Astrocyte (in vitro differentiated cells and primary cell): Measurements from ENCODE around the gene OPA3. TPM values are rescaled to one million over a fixed set of nuclear protein-coding genes. Genes with fewer than 3 reads are reported as not detected.

Experiments
- DNase-seq: peaks from one replicate; pipeline ENCODE4 v3.0.0-alpha.2; 2010; ENCODE audit warnings: low read depth
- FAIRE-seq: peaks from 2 replicates; lab custom pipeline; 2011; peaks lifted over from hg19 to GRCh38; lab: Jason Lieb, UNC
- H2AFZ ChIP-seq: 2 replicates; pipeline ENCODE4 v1.6.0; 2012; ENCODE audit warnings: low read depth, low read length, inconsistent platforms
- H3K27ac ChIP-seq: 2 replicates; pipeline ENCODE4 v1.5.1; 2011; ENCODE audit warnings: low read depth, low read length, inconsistent platforms
- H3K27me3 ChIP-seq: 2 replicates; pipeline ENCODE4 v1.6.0; 2011; ENCODE audit warnings: low read length, inconsistent platforms; ENCODE audit not compliant: insufficient read depth
- H3K36me3 ChIP-seq: 2 replicates; pipeline ENCODE4 v1.5.1; 2011; ENCODE audit warnings: low read length, inconsistent platforms; ENCODE audit not compliant: insufficient read depth
- H3K4me1 ChIP-seq: 2 replicates; pipeline ENCODE4 v1.5.1; 2011; ENCODE audit warnings: low read length, inconsistent platforms; ENCODE audit not compliant: insufficient read depth
- H3K4me2 ChIP-seq: 2 replicates; pipeline ENCODE4 v1.6.0; 2012; ENCODE audit warnings: low read length, inconsistent platforms
- H3K4me3 ChIP-seq: 2 replicates; pipeline ENCODE4 v1.5.1; 2011; ENCODE audit warnings: low read depth, mild to moderate bottlenecking, low read length, inconsistent platforms; ENCODE audit not compliant: insufficient read depth
- H3K79me2 ChIP-seq: 2 replicates; pipeline ENCODE4 v1.6.0; 2012; ENCODE audit warnings: mild to moderate bottlenecking, low read length, inconsistent platforms; ENCODE audit not compliant: insufficient read depth
- H3K9ac ChIP-seq: 2 replicates; pipeline ENCODE4 v1.6.0; 2012; ENCODE audit warnings: mild to moderate bottlenecking, low read length, inconsistent platforms
- H3K9me3 ChIP-seq: 2 replicates; pipeline ENCODE4 v1.5.1; 2012; ENCODE audit warnings: low read depth, mild to moderate bottlenecking, low read length, inconsistent platforms; ENCODE audit not compliant: insufficient read depth
- H4K20me1 ChIP-seq: 2 replicates; pipeline ENCODE4 v1.6.0; 2012; ENCODE audit warnings: low read length, inconsistent platforms; ENCODE audit not compliant: insufficient read depth
- H3K27ac Mint-ChIP-seq: one replicate; pipeline ENCODE4 v1.8.0; 2021; ENCODE audit warnings: mild to moderate bottlenecking, mixed read lengths; ENCODE audit not compliant: unreplicated experiment
- H3K27me3 Mint-ChIP-seq: one replicate; pipeline ENCODE4 v1.8.0; 2021; ENCODE audit warnings: low read depth, mixed read lengths; ENCODE audit not compliant: unreplicated experiment
- H3K36me3 Mint-ChIP-seq: one replicate; pipeline ENCODE4 v1.8.0; 2021; ENCODE audit warnings: low read depth, mixed read lengths; ENCODE audit not compliant: unreplicated experiment
- H3K4me1 Mint-ChIP-seq: one replicate; pipeline ENCODE4 v1.8.0; 2021; ENCODE audit warnings: low read depth, mixed read lengths; ENCODE audit not compliant: unreplicated experiment
- H3K4me3 Mint-ChIP-seq: one replicate; pipeline ENCODE4 v1.8.0; 2021; ENCODE audit warnings: mild to moderate bottlenecking, moderate library complexity, mixed read lengths; ENCODE audit not compliant: unreplicated experiment
- H3K9me3 Mint-ChIP-seq: one replicate; pipeline ENCODE4 v1.8.0; 2021; ENCODE audit warnings: mild to moderate bottlenecking, mixed read lengths; ENCODE audit not compliant: unreplicated experiment
- EZH2 ChIP-seq: IDR thresholded peaks from 2 replicates; pipeline ENCODE4 v1.6.1; 2012; ENCODE audit warnings: mild to moderate bottlenecking, low read length, inconsistent platforms; ENCODE audit not compliant: insufficient read depth
- total RNA-seq: library from RNA; stranded (reverse); gene quantifications from 2 replicates; pipeline ENCODE4 v1.2.1, GENCODE V29; 2021
- TF ChIP-seq, protein P1 (sequence below): IDR thresholded peaks from 2 replicates; pipeline ENCODE4 v1.5.1; 2011; ENCODE audit warnings: low read depth, mild to moderate bottlenecking, inconsistent platforms, low read length, moderate library complexity; ENCODE audit not compliant: insufficient read depth

Gene OPA3
- total RNA-seq, 1 donor from 2014 or later: 12.8 TPM

- H3K4me1 ChIP-seq: peaks cover 23% of the 10 kb centered on the region
- FAIRE-seq (no peak), DNase-seq (no peak)
- peaks cover 1% of the 10 kb centered on the region for H4K20me1 ChIP-seq
- Mint-ChIP-seq H3K4me1 (peaks cover 22% of the 10 kb centered on the region), H3K36me3 (no peaks in the 10 kb centered on the region), H3K9me3 (no peaks in the 10 kb centered on the region), H3K4me3 (no peak overlapping the region), H3K27me3 (no peaks in the 10 kb centered on the region), H3K27ac (peak overlapping the region; percentile 12)
- no peaks in the 10 kb centered on the region for H3K27me3 ChIP-seq
- H3K9ac ChIP-seq: no peak overlapping the region
- TF ChIP-seq EZH2: no peak
- TF ChIP-seq, protein P1, sequence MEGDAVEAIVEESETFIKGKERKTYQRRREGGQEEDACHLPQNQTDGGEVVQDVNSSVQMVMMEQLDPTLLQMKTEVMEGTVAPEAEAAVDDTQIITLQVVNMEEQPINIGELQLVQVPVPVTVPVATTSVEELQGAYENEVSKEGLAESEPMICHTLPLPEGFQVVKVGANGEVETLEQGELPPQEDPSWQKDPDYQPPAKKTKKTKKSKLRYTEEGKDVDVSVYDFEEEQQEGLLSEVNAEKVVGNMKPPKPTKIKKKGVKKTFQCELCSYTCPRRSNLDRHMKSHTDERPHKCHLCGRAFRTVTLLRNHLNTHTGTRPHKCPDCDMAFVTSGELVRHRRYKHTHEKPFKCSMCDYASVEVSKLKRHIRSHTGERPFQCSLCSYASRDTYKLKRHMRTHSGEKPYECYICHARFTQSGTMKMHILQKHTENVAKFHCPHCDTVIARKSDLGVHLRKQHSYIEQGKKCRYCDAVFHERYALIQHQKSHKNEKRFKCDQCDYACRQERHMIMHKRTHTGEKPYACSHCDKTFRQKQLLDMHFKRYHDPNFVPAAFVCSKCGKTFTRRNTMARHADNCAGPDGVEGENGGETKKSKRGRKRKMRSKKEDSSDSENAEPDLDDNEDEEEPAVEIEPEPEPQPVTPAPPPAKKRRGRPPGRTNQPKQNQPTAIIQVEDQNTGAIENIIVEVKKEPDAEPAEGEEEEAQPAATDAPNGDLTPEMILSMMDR: no peak
- no peaks in the 10 kb centered on the region for H3K9me3 ChIP-seq
- no peak overlapping the region for H3K4me2 ChIP-seq
- H3K79me2 ChIP-seq: peaks cover 35% of the 10 kb centered on the region
- no peaks in the 10 kb centered on the region for H3K36me3 ChIP-seq
- H3K27ac ChIP-seq: no peak overlapping the region
- no peak overlapping the region for H2AFZ ChIP-seq
- H3K4me3 ChIP-seq: no peak overlapping the region
These were observed 9.4 kb downstream of the OPA3 start for GRCh38 chr19:45575216-45575615.

- Histone ChIP-seq H3K4me1 (peaks cover 23% of the 10 kb centered on the region), H3K27me3 (no peaks in the 10 kb centered on the region), H3K9me3 (no peaks in the 10 kb centered on the region), H3K9ac (no peak overlapping the region), H4K20me1 (peaks cover 8% of the 10 kb centered on the region), H3K36me3 (no peaks in the 10 kb centered on the region), H3K4me2 (no peak overlapping the region), H3K27ac (no peak overlapping the region), H2AFZ (no peak overlapping the region), H3K79me2 (peaks cover 35% of the 10 kb centered on the region), H3K4me3 (no peak overlapping the region)
- Mint-ChIP-seq H3K27ac (peak overlapping the region; percentile 53), H3K4me3 (no peak overlapping the region), H3K36me3 (no peaks in the 10 kb centered on the region), H3K9me3 (no peaks in the 10 kb centered on the region), H3K27me3 (no peaks in the 10 kb centered on the region), H3K4me1 (peaks cover 22% of the 10 kb centered on the region)
- FAIRE-seq (no peak), DNase-seq (no peak)
- TF ChIP-seq EZH2: no peak
- TF ChIP-seq, protein P1: no peak
These were observed 10.1 kb downstream of the OPA3 start for GRCh38 chr19:45574526-45574925.

DNA sequence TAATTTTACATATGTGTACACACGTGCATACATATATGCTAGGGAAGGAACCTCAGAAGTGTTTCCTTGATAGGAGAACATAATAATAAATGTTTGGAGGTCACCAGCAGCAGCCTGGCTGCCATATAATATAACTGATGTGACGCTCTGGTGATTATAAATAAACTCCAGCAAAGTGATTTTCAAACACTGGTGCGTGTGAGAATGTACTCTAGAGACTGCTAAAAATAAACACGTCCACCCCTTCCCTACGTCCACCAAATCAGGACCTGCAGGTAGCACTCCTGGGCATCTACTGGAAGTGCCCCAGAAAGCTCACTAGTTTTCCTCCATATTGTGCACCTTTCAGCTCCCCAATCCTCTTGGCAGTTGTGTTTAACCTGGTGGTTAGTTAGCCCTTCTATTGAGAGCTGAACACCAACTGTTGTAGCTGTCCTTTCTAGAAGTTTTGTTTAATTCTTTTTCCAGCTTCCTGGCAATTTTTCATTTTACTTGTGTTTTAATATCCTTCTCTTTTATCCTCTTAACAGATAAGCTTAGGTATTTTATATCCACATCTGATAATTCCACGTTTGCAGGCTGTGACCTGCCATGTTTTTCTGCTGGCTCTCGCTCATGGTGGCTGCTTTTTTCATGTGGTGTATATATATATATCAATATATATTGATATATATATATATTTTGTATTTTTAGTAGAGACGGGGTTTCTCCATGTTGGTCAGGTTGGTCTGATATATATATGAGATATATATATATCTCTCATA, 13.0 kb downstream of the OPA3 start:
- DNase-seq (no peak), FAIRE-seq (no peak)
- Mint-ChIP-seq H3K27me3 (no peaks in the 10 kb centered on the region), H3K4me1 (peaks cover 4% of the 10 kb centered on the region), H3K4me3 (no peak overlapping the region), H3K9me3 (no peaks in the 10 kb centered on the region), H3K27ac (no peak overlapping the region), H3K36me3 (no peaks in the 10 kb centered on the region)
- Histone ChIP-seq H3K36me3 (no peaks in the 10 kb centered on the region), H3K4me1 (peaks cover 18% of the 10 kb centered on the region), H3K9ac (no peak overlapping the region), H3K27ac (no peak overlapping the region), H2AFZ (no peak overlapping the region), H4K20me1 (peaks cover 20% of the 10 kb centered on the region), H3K4me2 (no peak overlapping the region), H3K4me3 (no peak overlapping the region), H3K79me2 (peaks cover 41% of the 10 kb centered on the region), H3K9me3 (no peaks in the 10 kb centered on the region), H3K27me3 (no peaks in the 10 kb centered on the region)
- no peak for TF ChIP-seq EZH2
- TF ChIP-seq, protein P1: no peak
